HS-27A (cell line): ENCODE results near the gene TFCP2.
A peak's percentile ranks its signal among the peaks of the same experiment; 100 is the strongest.
"Not testable (repeated sequence)": the region's sequence is repeated elsewhere in the genome, so short reads cannot be mapped to it uniquely, and the experiment has no call there.

ENCODE experiments used
- DNase-seq: peaks from one replicate; pipeline ENCODE4 v3.0.0-alpha.2; 2012; ENCODE audit warnings: low read depth, missing footprints

TFCP2 gene

DNA sequence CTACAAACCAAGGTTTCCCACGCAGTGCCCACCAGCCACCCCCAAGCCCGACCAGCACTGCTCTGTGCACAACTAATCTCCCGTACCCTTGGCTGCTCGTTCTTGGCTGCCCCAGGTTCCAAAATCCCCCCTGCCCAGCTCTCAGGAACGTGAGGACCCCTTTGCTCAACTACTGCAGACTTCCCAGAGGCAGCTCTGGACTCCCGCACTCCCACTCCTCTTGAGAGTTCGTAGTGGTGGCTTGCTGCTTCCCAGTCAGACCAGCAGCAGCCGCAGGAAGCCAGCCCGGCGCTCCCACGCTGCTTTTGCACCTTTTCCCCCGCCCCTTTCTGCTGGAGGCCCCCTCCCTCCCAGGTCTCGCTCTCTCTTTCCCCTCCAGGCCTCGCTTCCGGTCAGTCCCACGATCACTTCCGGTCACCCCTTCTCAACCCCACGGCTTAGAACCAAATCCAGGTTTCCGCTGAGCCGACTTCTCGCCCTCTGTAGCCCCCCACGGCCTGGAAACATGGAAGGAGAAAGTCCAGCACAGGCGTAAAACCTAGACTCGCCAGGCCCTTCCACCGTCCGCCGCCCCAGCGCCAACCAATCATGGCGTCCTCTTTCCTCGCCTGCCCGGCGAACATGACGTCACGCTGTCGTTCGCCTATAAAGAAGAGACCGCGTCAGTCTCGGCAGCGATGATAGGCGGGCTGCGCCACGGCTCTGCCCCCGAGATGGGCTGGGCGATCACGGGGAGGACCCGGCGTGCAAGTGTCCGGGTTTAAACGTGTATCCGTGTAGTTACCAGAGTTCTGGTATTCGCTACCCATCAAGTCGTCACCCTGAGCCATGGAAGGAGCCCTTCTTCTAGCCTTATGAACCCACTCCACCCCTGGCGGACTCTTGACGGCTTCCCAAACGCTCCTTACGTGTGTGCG is at the start of gene TFCP2:
TSS of gene TFCP2 (minus strand) at position 621 of the 917 bp plus-strand sequence. CDS start 713 bp downstream, outside the sequence.
- peak; percentile 85 for DNase-seq

GRCh38 chr12:51222461-51222860 is 49.5 kb upstream of the TFCP2 start:
- DNase-seq = no peak

- not testable (repeated sequence) for DNase-seq
Measured at GRCh38 chr12:51219857-51220256, 46.9 kb upstream of the TFCP2 start.

DNA sequence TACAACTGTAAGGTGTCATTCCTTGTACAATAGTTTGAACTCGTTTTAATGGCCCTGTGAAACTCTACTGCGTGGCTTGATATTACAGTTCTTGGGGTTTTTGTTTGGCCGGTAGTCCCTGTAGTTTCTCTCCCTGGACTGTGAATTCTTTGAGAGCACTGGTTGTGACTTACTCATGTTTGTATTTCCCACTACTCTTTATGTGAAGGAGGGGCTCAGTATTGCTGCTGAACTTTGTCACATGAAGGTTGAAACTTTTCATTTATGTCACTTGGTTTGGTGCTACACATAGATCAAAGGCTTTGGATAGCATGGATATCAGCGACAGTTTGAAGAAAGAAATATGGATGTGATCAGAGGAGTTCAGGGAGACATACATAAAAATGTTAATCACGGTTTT is 46.4 kb upstream of the TFCP2 start:
- no peak for DNase-seq

DNA sequence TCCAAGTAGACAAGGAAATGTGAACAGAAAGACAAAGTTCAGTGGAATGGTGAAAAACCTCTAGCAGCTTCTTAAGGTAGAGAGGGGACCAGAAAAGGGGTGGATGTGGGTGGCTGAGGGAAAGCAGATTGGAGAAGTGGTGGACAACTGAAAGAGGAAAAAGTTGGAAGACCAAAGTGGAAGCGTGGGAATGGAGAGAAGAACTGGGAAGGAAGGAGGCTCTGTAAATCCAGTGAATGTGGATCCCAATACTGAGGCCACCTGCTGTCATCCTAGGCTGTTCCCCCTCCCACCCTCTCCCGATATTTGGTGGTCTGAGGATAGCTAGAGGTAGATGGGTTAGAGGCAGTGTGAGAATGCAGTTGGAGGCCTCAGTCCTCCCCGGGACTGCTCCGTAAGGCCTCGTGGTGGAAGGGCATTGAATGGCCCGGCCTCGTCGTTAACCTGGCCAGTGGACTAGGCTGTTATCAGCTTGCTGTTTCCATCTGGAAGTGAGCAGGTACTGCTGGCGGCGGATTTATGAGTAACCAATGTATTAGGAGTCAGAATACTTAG is 45.7 kb upstream of the TFCP2 start:
- DNase-seq = no peak

GRCh38 chr12:51217968-51218606 is 45.2 kb upstream of the TFCP2 start, which contains the start of gene POU6F1:
POU6F1 (minus strand) TSS chr12:51218062; CDS start chr12:51206836, 11,226 bp downstream.
- peak; percentile 51 for DNase-seq

GRCh38 chr12:51217133-51217967 is 44.4 kb upstream of the TFCP2 start:
- DNase-seq = no peak

- no peak for DNase-seq
Measured at GRCh38 chr12:51216642-51217041, 43.7 kb upstream of the TFCP2 start.

- DNase-seq = no peak
Measured at GRCh38 chr12:51214895-51215294, 42.0 kb upstream of the TFCP2 start.

- DNase-seq = no peak
Measured at GRCh38 chr12:51210690-51211395, 37.9 kb upstream of the TFCP2 start.

DNA sequence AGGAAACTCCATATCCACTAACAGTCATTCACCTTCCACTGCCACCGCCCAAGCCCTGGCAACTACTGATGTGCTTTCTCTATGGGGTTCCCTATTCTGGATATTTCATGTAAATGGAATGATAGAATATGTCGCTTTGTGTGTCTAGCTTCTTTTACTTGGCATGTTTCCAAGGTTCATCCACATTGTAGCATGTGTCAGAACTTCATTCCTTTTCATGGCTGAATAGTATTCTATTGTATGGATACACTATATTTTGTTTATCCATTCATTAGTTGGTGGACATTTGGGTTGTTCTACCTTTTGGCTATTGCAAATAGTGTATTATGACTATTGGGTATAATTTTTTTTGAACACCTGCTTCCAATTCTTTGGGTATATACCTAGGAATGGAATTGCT is 36.3 kb upstream of the TFCP2 start:
- DNase-seq = no peak

DNA sequence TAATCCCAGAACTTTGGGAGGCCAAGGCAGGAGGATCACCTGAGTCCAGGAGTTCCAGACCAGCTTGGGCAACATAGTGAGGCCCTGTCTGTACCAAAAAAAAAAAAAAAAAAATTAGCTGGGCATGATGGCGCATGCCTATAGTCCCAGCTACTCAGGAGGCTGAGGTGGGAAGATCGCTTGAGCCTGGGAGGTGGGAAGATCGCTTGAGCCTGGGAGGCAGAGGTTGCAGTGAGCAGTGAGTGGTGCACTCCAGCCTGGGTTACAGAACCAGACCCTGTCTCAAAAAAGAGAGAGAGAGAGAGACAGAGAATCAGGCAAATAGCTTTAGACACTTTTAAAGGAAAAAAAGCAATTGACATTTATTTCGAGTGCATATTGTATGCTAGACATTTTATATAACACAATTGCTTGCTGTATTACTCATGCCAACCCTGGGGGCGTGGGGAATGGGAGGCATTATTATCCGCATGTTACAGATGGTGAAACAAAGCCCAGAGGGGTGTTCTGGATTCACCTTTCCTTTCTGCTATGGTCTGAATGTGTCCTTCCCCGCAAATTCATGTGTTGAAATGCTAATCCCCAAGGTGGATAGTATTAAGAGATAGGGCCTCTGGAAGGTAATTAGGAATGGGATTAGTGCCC is 35.2 kb upstream of the TFCP2 start:
- DNase-seq = no peak

- DNase-seq = no peak
Measured at GRCh38 chr12:51205350-51205749, 32.4 kb upstream of the TFCP2 start.

- DNase-seq = no peak
Measured at GRCh38 chr12:51202718-51203117, 29.8 kb upstream of the TFCP2 start.

- no peak for DNase-seq
Measured at GRCh38 chr12:51200806-51201205, 27.9 kb upstream of the TFCP2 start.

- DNase-seq = no peak
Measured at GRCh38 chr12:51200156-51200555, 27.2 kb upstream of the TFCP2 start.

DNA sequence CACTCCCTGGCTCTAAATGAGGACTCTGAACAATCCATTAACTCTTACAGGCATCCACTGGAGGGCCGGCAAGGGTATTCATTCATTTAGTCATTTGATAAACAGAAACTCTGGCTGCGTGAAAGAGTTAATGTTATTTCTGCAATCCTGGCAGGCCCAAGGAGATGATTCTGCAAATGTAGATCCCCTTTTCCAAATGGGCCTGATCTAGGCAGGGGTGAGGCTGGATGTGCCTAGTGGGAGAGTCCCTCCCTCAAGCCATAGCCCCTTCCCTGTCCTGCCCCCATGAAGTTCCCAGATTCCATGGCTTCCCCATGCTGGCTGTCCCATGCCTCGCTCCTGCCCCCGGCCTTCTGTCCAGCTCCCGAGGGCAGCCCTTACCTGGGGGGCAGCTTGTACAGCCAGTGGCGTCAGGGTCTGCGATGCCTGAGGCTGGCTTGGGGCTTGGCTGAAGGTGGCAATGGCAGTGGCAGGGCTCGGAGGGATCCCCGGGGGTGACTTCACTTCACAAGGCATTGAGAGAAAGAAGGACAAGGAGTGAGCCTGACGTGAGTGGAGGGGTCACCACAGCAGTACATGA is 26.5 kb upstream of the TFCP2 start:
- no peak for DNase-seq

- no peak for DNase-seq
Measured at GRCh38 chr12:51198568-51199365, 25.8 kb upstream of the TFCP2 start.

GRCh38 chr12:51197736-51198567 is 25.0 kb upstream of the TFCP2 start:
- DNase-seq = no peak
